ENCODE measurements around the gene PRR12.

Gene PRR12

GRCh38 chr19:49669516-49669915 is 78.5 kb downstream of the PRR12 start:
- DNase-seq: no peak

- DNase-seq: no peak
Measured at GRCh38 chr19:49672131-49672919, 81.3 kb downstream of the PRR12 start.

Data from NCI-H187 treated with DMSO at 0.1 percent for 48 hours (cell line).